GM12864 (cell line): ENCODE results near the gene C19orf33.

Experiments used
- DNase-seq: peaks from one replicate; pipeline ENCODE4 v3.0.0-alpha.2; 2011; ENCODE audit warnings: low read depth
- H3K4me3 ChIP-seq: 2 replicates; pipeline ENCODE4 v1.5.1; 2011; ENCODE audit warnings: mild to moderate bottlenecking, low read depth, low read length, control low read depth
- CTCF ChIP-seq: IDR thresholded peaks from 2 replicates; pipeline ENCODE4 v1.5.1; 2011; ENCODE audit warnings: low read depth, mild to moderate bottlenecking, moderate library complexity, low read length, control low read depth, inconsistent platforms; ENCODE audit errors: missing control alignments

The C19orf33 gene

GRCh38 chr19:38323291-38323690, 19.2 kb downstream of the C19orf33 start:
- DNase-seq = no peak
- no peak for TF ChIP-seq CTCF
- no peak overlapping the region for H3K4me3 ChIP-seq

- no peak for TF ChIP-seq CTCF
- no peak overlapping the region for H3K4me3 ChIP-seq
- DNase-seq = no peak
Measured at GRCh38 chr19:38324431-38324830, 20.4 kb downstream of the C19orf33 start.

- DNase-seq = no peak
Measured at GRCh38 chr19:38326591-38326990, 22.5 kb downstream of the C19orf33 start.

GRCh38 chr19:38329651-38330050, 25.6 kb downstream of the C19orf33 start:
- H3K4me3 ChIP-seq = no peak overlapping the region
- no peak for DNase-seq
- no peak for TF ChIP-seq CTCF

More at GRCh38 chr19:38326591-38326990, 22.5 kb downstream of the C19orf33 start:
- no peak for TF ChIP-seq CTCF
- no peak overlapping the region for H3K4me3 ChIP-seq

GRCh38 chr19:38331728-38332127, 27.7 kb downstream of the C19orf33 start:
- DNase-seq = no peak
- TF ChIP-seq CTCF = no peak
- no peak overlapping the region for H3K4me3 ChIP-seq

- H3K4me3 ChIP-seq = no peak overlapping the region
- DNase-seq = no peak
- no peak for TF ChIP-seq CTCF
Measured at GRCh38 chr19:38333245-38333644, 29.2 kb downstream of the C19orf33 start.

- peak overlapping the region; percentile 66 for H3K4me3 ChIP-seq
- DNase-seq = peak; percentile 90
- no peak for TF ChIP-seq CTCF
Measured at GRCh38 chr19:38335949-38336637, 32.0 kb downstream of the C19orf33 start.
